Transverse colon (tissue), 4 donors: ENCODE data around the gene SPINK4. TPM values are rescaled to one million over a fixed set of nuclear protein-coding genes. Genes with fewer than 3 reads are reported as not detected.

Experiments used
- DNase-seq: peaks from one replicate; pipeline ENCODE4 v3.0.0-alpha.2; 2019
- H3K27ac ChIP-seq, 4 donors: fragments of 200-600 bp; sonication (generic); 2 replicates each; pipeline ENCODE4 v1.5.1; 2016 to 2018; ENCODE audit warnings: inconsistent platforms in 4 of 4
- H3K27me3 ChIP-seq: fragments of 200-600 bp; sonication (generic); 2 replicates; pipeline ENCODE4 v1.5.1; 2017; ENCODE audit warnings: inconsistent platforms
- H3K36me3 ChIP-seq, 4 donors: fragments of 200-600 bp; sonication (generic); 2 replicates each; pipeline ENCODE4 v1.5.1; 2017 to 2019; ENCODE audit warnings: inconsistent platforms in 4 of 4
- H3K4me1 ChIP-seq, 4 donors: fragments of 200-600 bp; sonication (generic); 2 replicates each; pipeline ENCODE4 v1.5.1; 2017 to 2020; ENCODE audit warnings: inconsistent platforms in 4 of 4
- H3K4me3 ChIP-seq, 4 donors: fragments of 200-600 bp; sonication (generic); 1 replicate in 1 of 4; 2 replicates in 3 of 4; pipeline versions ENCODE4 v1.5.1 to v1.6.1; 2017 to 2019; ENCODE audit warnings: inconsistent platforms in 4 of 4
- H3K9me3 ChIP-seq, 2 donors: fragments of 200-600 bp; sonication (generic); 2 replicates each; pipeline ENCODE4 v1.5.1; 2017 to 2019; ENCODE audit warnings: inconsistent platforms in 2 of 2
- CTCF ChIP-seq, 5 experiments: fragments of 200-600 bp in 3 of 5; fragments of 450-650 bp in 2 of 5; sonication (generic) in 3 of 5; IDR thresholded peaks; 1 replicate in 2 of 5; 2 replicates in 3 of 5; pipeline ENCODE4 v1.5.1; 2016 to 2017; ENCODE audit warnings: antibody characterized with exemption in 5 of 5, inconsistent platforms in 3 of 5, mild to moderate bottlenecking in 2 of 5, moderate library complexity in 1 of 5
- EP300 ChIP-seq: sonication (generic); formaldehyde crosslinking; IDR thresholded peaks from one replicate; pipeline ENCODE4 v1.6.1; 2017; ENCODE audit warnings: antibody characterized with exemption, low read depth
- POLR2A ChIP-seq: fragments of 450-650 bp; IDR thresholded peaks from one replicate; pipeline ENCODE4 v1.6.1; 2016; ENCODE audit warnings: antibody characterized with exemption, mild to moderate bottlenecking, moderate library complexity
- POLR2AphosphoS5 ChIP-seq, 3 donors: sonication (generic); formaldehyde crosslinking; IDR thresholded peaks; one replicate each; pipeline ENCODE4 v1.6.1; 2016; ENCODE audit warnings: antibody characterized with exemption in 3 of 3
- WGBS, 2 donors: methylation state at CpG; one replicate each; pipeline ENCODE4 v1.1.5; 2018; ENCODE audit warnings: low coverage in 1 of 2; 5-methylcytosine and 5-hydroxymethylcytosine counted together
- in situ Hi-C, 4 donors: fragments of 200-750 bp; cut with MboI; loops; one replicate each; pipeline versions ENCODE4 v1.15.0 to v1.15.1; 2017; ENCODE audit warnings: low sequenced_read_pairs in 3 of 4, low pct_ligation_motif_present in 1 of 4, low pct_unique_long_range_greater_than_20kb in 1 of 4
- intact Hi-C: fragments of 100-400 bp; cut with DNase I; formaldehyde crosslinking; loops from one replicate; pipeline ENCODE4 v1.15.1; 2023; ENCODE audit warnings: low total_unique reads
- total RNA-seq, 4 donors: library from RNA; depleted of rRNA; stranded (reverse); fragments of >200 nt; gene quantifications; one replicate each; pipeline ENCODE4 v1.1.0, GENCODE V29; 2016

The SPINK4 gene
- total RNA-seq, 4 donors from 2014 or later: 6.6 to 77.8 TPM; not detected in 2

- TF ChIP-seq CTCF (IDR thresholded peaks at IDR 0.05): no peak
- no peak for TF ChIP-seq EP300
- TF ChIP-seq POLR2A: no peak
- TF ChIP-seq POLR2AphosphoS5 (IDR thresholded peaks at IDR 0.05): no peak
- intact Hi-C loops: no loop called here
- DNase-seq: no peak
- in situ Hi-C loops: no loop called here
- Histone ChIP-seq H3K9me3 (no peaks in the 10 kb centered on the region), H3K27ac (no peak overlapping the region), H3K36me3 (peaks cover 0 to 11% (median 5%) of the 10 kb centered on the region in 4 donors), H3K27me3 (no peaks in the 10 kb centered on the region), H3K4me1 (no peaks in the 10 kb centered on the region), H3K4me3 (no peak overlapping the region)
- 94 to 95% methylated on average over 3 of the region's 3 CpGs for WGBS, 2 donors
These were observed 8.6 kb downstream of the SPINK4 start for GRCh38 chr9:33248606-33249005.

GRCh38 chr9:33249087-33249658, 9.2 kb downstream of the SPINK4 start:
- intact Hi-C loops: no loop called here
- no peaks in the 10 kb centered on the region for H3K4me1 ChIP-seq
- in situ Hi-C loops: no loop called here
- no peak overlapping the region for H3K4me3 ChIP-seq
- 78 to 100% methylated on average over 1 to 6 of the region's 6 CpGs for WGBS, 2 donors
- TF ChIP-seq POLR2AphosphoS5 (IDR thresholded peaks at IDR 0.05) (no peak), CTCF (IDR thresholded peaks at IDR 0.05) (no peak), EP300 (no peak), POLR2A (no peak)
- H3K27ac ChIP-seq: no peak overlapping the region
- no peaks in the 10 kb centered on the region for H3K27me3 ChIP-seq
- H3K9me3 ChIP-seq: no peaks in the 10 kb centered on the region
- H3K36me3 ChIP-seq: peaks cover 0 to 17% (median 7%) of the 10 kb centered on the region in 4 donors
- no peak for DNase-seq

GRCh38 chr9:33249983-33250382, 10.0 kb downstream of the SPINK4 start:
- peaks cover 0 to 25% (median 14%) of the 10 kb centered on the region in 4 donors for H3K36me3 ChIP-seq
- WGBS, 2 donors: 84 to 100% methylated on average over 2 of the region's 2 CpGs
- no peak overlapping the region for H3K27ac ChIP-seq
- DNase-seq: no peak
- H3K9me3 ChIP-seq: no peaks in the 10 kb centered on the region
- H3K4me3 ChIP-seq: no peak overlapping the region
- in situ Hi-C loops (no loop called here), intact Hi-C loops (no loop called here)
- no peaks in the 10 kb centered on the region for H3K4me1 ChIP-seq
- H3K27me3 ChIP-seq: no peaks in the 10 kb centered on the region
- no peak for TF ChIP-seq CTCF (IDR thresholded peaks at IDR 0.05)

DNA sequence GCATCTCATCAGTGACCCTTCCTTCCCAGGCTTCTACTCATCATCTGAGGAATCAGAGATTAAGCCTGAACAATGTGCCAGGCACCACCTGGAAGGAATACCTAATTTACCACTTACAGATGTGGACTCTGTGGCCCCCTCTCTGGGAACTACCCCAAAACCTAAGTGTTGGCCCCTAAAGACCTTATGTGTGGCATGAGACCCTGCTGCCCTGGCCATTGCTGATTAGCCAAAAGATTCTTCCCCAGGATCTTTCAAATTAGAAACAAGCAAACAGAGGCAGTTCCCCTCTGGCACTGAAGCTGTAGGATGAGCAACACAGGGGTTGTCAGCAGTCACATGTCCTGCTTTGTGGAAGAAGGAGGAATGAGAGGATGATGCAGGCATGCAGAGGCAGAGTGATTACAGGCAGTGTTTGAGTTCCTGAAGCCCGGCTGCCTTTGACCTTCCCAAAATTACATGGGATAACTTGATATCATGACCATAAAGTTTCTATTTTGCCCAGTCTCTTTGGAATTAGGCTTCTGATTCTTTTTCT, 10.6 kb downstream of the SPINK4 start:
- Histone ChIP-seq H3K9me3 (no peaks in the 10 kb centered on the region), H3K4me1 (no peaks in the 10 kb centered on the region), H3K27ac (no peak overlapping the region), H3K4me3 (no peak overlapping the region), H3K36me3 (peaks cover 0 to 30% (median 17%) of the 10 kb centered on the region in 4 donors), H3K27me3 (no peaks in the 10 kb centered on the region)
- WGBS, 2 donors: 82% methylated on average over 1 of the region's 1 CpG; no CpG with 5 or more reads in 1 of the 2 donors
- intact Hi-C loops (no loop called here), in situ Hi-C loops (no loop called here)
- DNase-seq: no peak
- no peak for TF ChIP-seq EP300
- peak; percentile 13 for TF ChIP-seq POLR2A

- no peaks in the 10 kb centered on the region for H3K4me1 ChIP-seq
- WGBS, 2 donors: 94 to 100% methylated on average over 3 to 4 of the region's 4 CpGs
- intact Hi-C loops: no loop called here
- in situ Hi-C loops: no loop called here
- DNase-seq: no peak
- H3K27me3 ChIP-seq: no peaks in the 10 kb centered on the region
- H3K9me3 ChIP-seq: no peaks in the 10 kb centered on the region
- H3K36me3 ChIP-seq: peaks cover 0 to 63% (median 31%) of the 10 kb centered on the region in 4 donors
- no peak for TF ChIP-seq POLR2A
- no peak for TF ChIP-seq EP300
- TF ChIP-seq POLR2AphosphoS5 (IDR thresholded peaks at IDR 0.05): no peak
- TF ChIP-seq CTCF (IDR thresholded peaks at IDR 0.05): no peak
- H3K4me3 ChIP-seq: no peak overlapping the region
- no peak overlapping the region for H3K27ac ChIP-seq
These were observed 14.2 kb downstream of the SPINK4 start for GRCh38 chr9:33254211-33254610.
